ENCODE results near the gene CYB5B.

CYB5B gene

GRCh38 chr16:69399361-69399760, 25.1 kb upstream of the CYB5B start:
- no peak for DNase-seq
- TF ChIP-seq GATA1 (IDR thresholded peaks at IDR 0.05; ENCODE audit: low read depth, low read length) (no peak), POLR2A (IDR thresholded peaks at IDR 0.05; ENCODE audit: low read length) (no peak)

- TF ChIP-seq GATA1 (IDR thresholded peaks at IDR 0.05; ENCODE audit: low read depth, low read length) = no peak
- no peak for TF ChIP-seq POLR2A (IDR thresholded peaks at IDR 0.05; ENCODE audit: low read length)
- DNase-seq = no peak
Measured at GRCh38 chr16:69402439-69402838, 22.0 kb upstream of the CYB5B start.

- TF ChIP-seq GATA1 (IDR thresholded peaks at IDR 0.05; ENCODE audit: low read depth, low read length) (no peak), POLR2A (IDR thresholded peaks at IDR 0.05; ENCODE audit: low read length) (no peak)
Measured at GRCh38 chr16:69404275-69404805, 20.1 kb upstream of the CYB5B start.

GRCh38 chr16:69405326-69405725, 19.1 kb upstream of the CYB5B start:
- DNase-seq = no peak
- TF ChIP-seq GATA1 (IDR thresholded peaks at IDR 0.05; ENCODE audit: low read depth, low read length) (no peak), POLR2A (IDR thresholded peaks at IDR 0.05; ENCODE audit: low read length) (no peak)

More at GRCh38 chr16:69404275-69404805, 20.1 kb upstream of the CYB5B start:
- no peak for DNase-seq

GRCh38 chr16:69405757-69406156, 18.7 kb upstream of the CYB5B start:
- TF ChIP-seq GATA1 (IDR thresholded peaks at IDR 0.05; ENCODE audit: low read depth, low read length) = no peak
- TF ChIP-seq POLR2A (IDR thresholded peaks at IDR 0.05; ENCODE audit: low read length) = no peak
- DNase-seq = no peak

GRCh38 chr16:69406780-69407331, 17.6 kb upstream of the CYB5B start:
- DNase-seq = peak; percentile 18 to 51
- TF ChIP-seq POLR2A (IDR thresholded peaks at IDR 0.05; ENCODE audit: low read length) = no peak
- no peak for TF ChIP-seq GATA1 (IDR thresholded peaks at IDR 0.05; ENCODE audit: low read depth, low read length)

- no peak for TF ChIP-seq GATA1 (IDR thresholded peaks at IDR 0.05; ENCODE audit: low read depth, low read length)
- no peak for TF ChIP-seq POLR2A (IDR thresholded peaks at IDR 0.05; ENCODE audit: low read length)
- no peak for DNase-seq
Measured at GRCh38 chr16:69407702-69408323, 16.6 kb upstream of the CYB5B start.

GRCh38 chr16:69408475-69408874, 15.9 kb upstream of the CYB5B start:
- no peak for TF ChIP-seq POLR2A (IDR thresholded peaks at IDR 0.05; ENCODE audit: low read length)
- no peak for TF ChIP-seq GATA1 (IDR thresholded peaks at IDR 0.05; ENCODE audit: low read depth, low read length)
- DNase-seq = no peak

- DNase-seq = no peak
- TF ChIP-seq GATA1 (IDR thresholded peaks at IDR 0.05; ENCODE audit: low read depth, low read length) (no peak), POLR2A (IDR thresholded peaks at IDR 0.05; ENCODE audit: low read length) (no peak)
Measured at GRCh38 chr16:69410219-69410990, 14.0 kb upstream of the CYB5B start.

GRCh38 chr16:69411064-69411985, 13.1 kb upstream of the CYB5B start:
- no peak for TF ChIP-seq POLR2A (IDR thresholded peaks at IDR 0.05; ENCODE audit: low read length)

GRCh38 chr16:69412287-69412686, 12.1 kb upstream of the CYB5B start:
- TF ChIP-seq POLR2A (IDR thresholded peaks at IDR 0.05; ENCODE audit: low read length) (no peak), GATA1 (IDR thresholded peaks at IDR 0.05; ENCODE audit: low read depth, low read length) (no peak)
- DNase-seq = no peak

More at GRCh38 chr16:69411064-69411985, 13.1 kb upstream of the CYB5B start:
- DNase-seq = no peak

GRCh38 chr16:69413045-69413664, 11.3 kb upstream of the CYB5B start:
- DNase-seq = no peak

More at GRCh38 chr16:69413045-69413664, 11.3 kb upstream of the CYB5B start:
- no peak for TF ChIP-seq POLR2A (IDR thresholded peaks at IDR 0.05; ENCODE audit: low read length)
- no peak for TF ChIP-seq GATA1 (IDR thresholded peaks at IDR 0.05; ENCODE audit: low read depth, low read length)
